Small intestine (tissue), 7 donors: ENCODE measurements around the gene FAU. TPM values are rescaled to one million over a fixed set of nuclear protein-coding genes. Genes with fewer than 3 reads are reported as not detected.

ENCODE experiments used
- DNase-seq, 2 donors: peaks; one replicate each; pipeline versions ENCODE4 v3.0.0 to v3.0.0-alpha.2; 2013
- FAIRE-seq: peaks from 2 replicates; lab custom pipeline; 2012; peaks lifted over from hg19 to GRCh38; lab: Jason Lieb, UNC
- H3K27ac ChIP-seq, 3 donors: one replicate each; pipeline ENCODE4 v1.5.1; 2013; ENCODE audit warnings: low read length in 2 of 3, mild to moderate bottlenecking in 2 of 3, control low read depth in 1 of 3, inconsistent platforms in 1 of 3, low read depth in 1 of 3, moderate library complexity in 1 of 3
- H3K27me3 ChIP-seq, 3 donors: one replicate each; pipeline ENCODE4 v1.6.1; 2013; ENCODE audit warnings: low read length in 3 of 3, inconsistent platforms in 1 of 3; ENCODE audit not compliant: control insufficient read depth in 3 of 3, insufficient read depth in 3 of 3
- H3K36me3 ChIP-seq, 3 donors: one replicate each; pipeline ENCODE4 v1.6.1; 2013; ENCODE audit warnings: low read length in 3 of 3, inconsistent platforms in 1 of 3, low read depth in 1 of 3, mild to moderate bottlenecking in 1 of 3, moderate library complexity in 1 of 3; ENCODE audit not compliant: control insufficient read depth in 3 of 3, insufficient read depth in 2 of 3
- H3K4me1 ChIP-seq, 3 donors: one replicate each; pipeline ENCODE4 v1.6.1; 2013; ENCODE audit warnings: low read length in 2 of 3, inconsistent platforms in 1 of 3, low read depth in 1 of 3, mild to moderate bottlenecking in 1 of 3, moderate library complexity in 1 of 3; ENCODE audit not compliant: control insufficient read depth in 3 of 3, insufficient read depth in 2 of 3
- H3K4me3 ChIP-seq, 3 donors: one replicate each; pipeline ENCODE4 v1.5.1; 2013; ENCODE audit warnings: low read length in 3 of 3, control low read depth in 1 of 3, inconsistent platforms in 1 of 3, low read depth in 1 of 3, mild to moderate bottlenecking in 1 of 3, moderate library complexity in 1 of 3
- H3K9me3 ChIP-seq, 2 donors: one replicate each; pipeline ENCODE4 v1.6.1; 2013; ENCODE audit warnings: low read depth in 1 of 2, low read length in 1 of 2; ENCODE audit not compliant: control insufficient read depth in 2 of 2, insufficient read depth in 1 of 2
- WGBS, 3 donors: extraction: QIAGEN DNeasy Blood & Tissue Kit; methylation state at CpG; one replicate each; pipeline ENCODE4 v1.1.7; 2013; 5-methylcytosine and 5-hydroxymethylcytosine counted together
- polyA plus RNA-seq, 4 donors: library from polyadenylated mRNA; stranded (reverse) in 3 of 4; unstranded in 1 of 4; fragments of 200-250 nt in 3 of 4; fragments of 120-200 nt in 1 of 4; gene quantifications; one replicate each; pipeline versions ENCODE4 v1.2.1 to v1.2.3, GENCODE V29; 2013
- donor health status: healthy with polysubstance abuse.
- donor health status: control.
- donor health status: control.
- donor health status: Bipolar disorder and iron deficiency.
- donor health status: healthy.

Gene FAU
- polyA plus RNA-seq, 4 donors = 960 to 1,177 (median 1,066) TPM

- Histone ChIP-seq H3K4me3 (peak overlapping the region; percentile 67 to 82 (median 68)), H3K4me1 (peaks cover 0 to 27% (median 2%) of the 10 kb centered on the region in 3 donors), H3K27me3 (no peaks in the 10 kb centered on the region), H3K36me3 (peaks cover 4 to 49% (median 9%) of the 10 kb centered on the region in 3 donors), H3K9me3 (no peaks in the 10 kb centered on the region), H3K27ac (peak overlapping the region in 2 of 3 donors; percentile 62 to 92)
- FAIRE-seq (no peak), DNase-seq (no peak)
- WGBS, 3 donors = 2 to 4% (median 2%) methylated on average over 13 of the region's 13 CpGs
These were observed 38.6 kb downstream of the FAU start for GRCh38 chr11:65083134-65083833.

- peak overlapping the region in 2 of 3 donors; percentile 0 to 9 for H3K27ac ChIP-seq
- no peaks in the 10 kb centered on the region for H3K9me3 ChIP-seq
- peaks cover 0 to 23% (median 0%) of the 10 kb centered on the region in 3 donors for H3K36me3 ChIP-seq
- H3K4me3 ChIP-seq = no peak overlapping the region
- FAIRE-seq = no peak
- DNase-seq = no peak
- WGBS, 3 donors = 84 to 93% (median 90%) methylated on average over 8 to 9 of the region's 9 CpGs
- peaks cover 0 to 20% (median 0%) of the 10 kb centered on the region in 3 donors for H3K4me1 ChIP-seq
- no peaks in the 10 kb centered on the region for H3K27me3 ChIP-seq
These were observed 43.1 kb downstream of the FAU start for GRCh38 chr11:65078786-65079342.

- WGBS, 3 donors = 16 to 43% (median 19%) methylated on average over 3 of the region's 3 CpGs
- no peak overlapping the region for H3K4me3 ChIP-seq
- peaks cover 0 to 15% (median 0%) of the 10 kb centered on the region in 3 donors for H3K4me1 ChIP-seq
- no peaks in the 10 kb centered on the region for H3K9me3 ChIP-seq
- FAIRE-seq (no peak), DNase-seq (peak; percentile 83 to 85)
- H3K27me3 ChIP-seq = no peaks in the 10 kb centered on the region
- H3K36me3 ChIP-seq = peaks cover 0 to 23% (median 0%) of the 10 kb centered on the region in 3 donors
- peak overlapping the region in 2 of 3 donors; percentile 0 to 9 for H3K27ac ChIP-seq
These were observed 43.8 kb downstream of the FAU start for GRCh38 chr11:65078151-65078550.

- FAIRE-seq = no peak
- no peaks in the 10 kb centered on the region for H3K9me3 ChIP-seq
- H3K27me3 ChIP-seq = no peaks in the 10 kb centered on the region
- H3K4me3 ChIP-seq = no peak overlapping the region
- H3K4me1 ChIP-seq = peaks cover 0 to 9% (median 0%) of the 10 kb centered on the region in 3 donors
- H3K27ac ChIP-seq = no peak overlapping the region
- 82 to 86% (median 82%) methylated on average over 4 of the region's 4 CpGs for WGBS, 3 donors
- DNase-seq = no peak
- peaks cover 0 to 23% (median 0%) of the 10 kb centered on the region in 3 donors for H3K36me3 ChIP-seq
These were observed 44.5 kb downstream of the FAU start for GRCh38 chr11:65077451-65077850.

- no peak for FAIRE-seq
- Histone ChIP-seq H3K4me1 (no peaks in the 10 kb centered on the region), H3K27ac (no peak overlapping the region), H3K4me3 (no peak overlapping the region), H3K27me3 (no peaks in the 10 kb centered on the region), H3K36me3 (peaks cover 0 to 5% (median 0%) of the 10 kb centered on the region in 3 donors), H3K9me3 (no peaks in the 10 kb centered on the region)
- DNase-seq = no peak
- 48 to 60% (median 59%) methylated on average over 1 of the region's 1 CpG for WGBS, 3 donors
These were observed 49.3 kb downstream of the FAU start for GRCh38 chr11:65072631-65072966.

GRCh38 chr11:65071907-65072630 is 49.9 kb downstream of the FAU start:
- Histone ChIP-seq H3K27me3 (no peaks in the 10 kb centered on the region), H3K27ac (no peak overlapping the region), H3K9me3 (no peaks in the 10 kb centered on the region), H3K36me3 (peaks cover 0 to 5% (median 0%) of the 10 kb centered on the region in 3 donors), H3K4me1 (no peaks in the 10 kb centered on the region), H3K4me3 (no peak overlapping the region)
- FAIRE-seq = no peak
- DNase-seq = no peak
- WGBS, 3 donors = 48 to 51% (median 51%) methylated on average over 4 of the region's 4 CpGs

Other genes with a start within 250 kb of the FAU start
- 10 to 100 TPM; 31.3 to 94.0 (median 34.5) TPM for gene EHD1, start 243.5 kb downstream of the FAU start, polyA plus RNA-seq
- gene ATG2A, start 204.9 kb downstream of the FAU start, polyA plus RNA-seq = 10 to 100 TPM; 18.0 to 35.7 (median 24.7) TPM
- 10 to 100 TPM in 3 of 4 donors, 1 to 10 TPM in 1; 8.2 to 15.9 (median 13.6) TPM for gene PPP2R5B, start 197.4 kb downstream of the FAU start, polyA plus RNA-seq
- gene GPHA2, start 186.2 kb downstream of the FAU start, polyA plus RNA-seq = under 1 TPM in 2 of 4 donors, not detected in 2; 0.13 to 0.19 TPM
- gene MAJIN, start 150.0 kb downstream of the FAU start, polyA plus RNA-seq = under 1 TPM in 1 of 4 donors, not detected in 3; 0.25 TPM
- gene BATF2, start 125.2 kb downstream of the FAU start, polyA plus RNA-seq = 10 to 100 TPM in 2 of 4 donors, 1 to 10 TPM in 2; 8.1 to 22.7 (median 10.9) TPM
- 100 to 1,000 TPM in 1 of 4 donors, 10 to 100 TPM in 3; 72.0 to 121 (median 85.9) TPM for gene ARL2, start 108.0 kb downstream of the FAU start, polyA plus RNA-seq
- 10 to 100 TPM; 23.2 to 46.6 (median 31.0) TPM for gene SNX15, start 94.7 kb downstream of the FAU start, polyA plus RNA-seq
- gene SAC3D1, start 80.9 kb downstream of the FAU start, polyA plus RNA-seq = 10 to 100 TPM in 2 of 4 donors, 1 to 10 TPM in 2; 6.9 to 18.1 (median 9.0) TPM
- 100 to 1,000 TPM in 2 of 4 donors, 10 to 100 TPM in 2; 26.5 to 436 (median 104) TPM for gene NAALADL1, start 63.6 kb downstream of the FAU start, polyA plus RNA-seq
- 10 to 100 TPM in 2 of 4 donors, 1 to 10 TPM in 1, under 1 TPM in 1; 0.54 to 19.3 (median 8.8) TPM for gene CDCA5, start 38.1 kb downstream of the FAU start, polyA plus RNA-seq
- 10 to 100 TPM; 40.5 to 65.8 (median 53.7) TPM for gene ZFPL1, start 37.9 kb downstream of the FAU start, polyA plus RNA-seq
- gene VPS51, start 25.9 kb downstream of the FAU start, polyA plus RNA-seq = 100 to 1,000 TPM; 111 to 159 (median 136) TPM
- 10 to 100 TPM; 21.1 to 64.6 (median 40.3) TPM for gene TM7SF2, start 10.3 kb downstream of the FAU start, polyA plus RNA-seq
- 10 to 100 TPM in 3 of 4 donors, 1 to 10 TPM in 1; 7.7 to 13.6 (median 13.0) TPM for gene ZNHIT2, start 4.4 kb downstream of the FAU start, polyA plus RNA-seq
- gene MRPL49, start 187 bp upstream of the FAU start, polyA plus RNA-seq = 10 to 100 TPM; 35.2 to 65.7 (median 50.6) TPM
- 10 to 100 TPM; 10.5 to 34.4 (median 19.5) TPM for gene SYVN1, start 12.4 kb upstream of the FAU start, polyA plus RNA-seq
- under 1 TPM in 1 of 4 donors, not detected in 3; 0.13 TPM for gene SPDYC, start 48.1 kb upstream of the FAU start, polyA plus RNA-seq
- 100 to 1,000 TPM; 107 to 218 (median 205) TPM for gene CAPN1, start 59.8 kb upstream of the FAU start, polyA plus RNA-seq
- gene POLA2, start 139.8 kb upstream of the FAU start, polyA plus RNA-seq = 10 to 100 TPM in 2 of 4 donors, 1 to 10 TPM in 2; 1.3 to 14.8 (median 9.1) TPM
- 10 to 100 TPM; 10.4 to 39.4 (median 25.7) TPM for gene CDC42EP2, start 192.7 kb upstream of the FAU start, polyA plus RNA-seq
- 10 to 100 TPM; 12.5 to 45.0 (median 20.1) TPM for gene DPF2, start 211.7 kb upstream of the FAU start, polyA plus RNA-seq
- gene TIGD3, start 232.6 kb upstream of the FAU start, polyA plus RNA-seq = 1 to 10 TPM; 2.1 to 9.4 (median 3.8) TPM